Upper lobe of left lung (tissue), 4 donors: ENCODE measurements around the gene RFX1.

ENCODE experiments used
- POLR2A ChIP-seq, 4 donors: fragments of 450-650 bp; IDR thresholded peaks; one replicate each; pipeline ENCODE4 v1.5.1; 2016 to 2017; ENCODE audit warnings: antibody characterized with exemption in 4 of 4, mild to moderate bottlenecking in 2 of 4
- POLR2AphosphoS5 ChIP-seq, 2 donors: sonication (generic); formaldehyde crosslinking; IDR thresholded peaks; one replicate each; pipeline ENCODE4 v1.5.1; 2017; ENCODE audit warnings: antibody characterized with exemption in 2 of 2
- TF ChIP-seq, protein P1 (sequence below), 6 experiments: fragments of 450-650 bp in 4 of 6; fragments of 200-600 bp in 2 of 6; sonication (generic) in 2 of 6; IDR thresholded peaks; one replicate each; pipeline ENCODE4 v1.5.1; 2016 to 2019; ENCODE audit warnings: antibody characterized with exemption in 6 of 6

DNA sequence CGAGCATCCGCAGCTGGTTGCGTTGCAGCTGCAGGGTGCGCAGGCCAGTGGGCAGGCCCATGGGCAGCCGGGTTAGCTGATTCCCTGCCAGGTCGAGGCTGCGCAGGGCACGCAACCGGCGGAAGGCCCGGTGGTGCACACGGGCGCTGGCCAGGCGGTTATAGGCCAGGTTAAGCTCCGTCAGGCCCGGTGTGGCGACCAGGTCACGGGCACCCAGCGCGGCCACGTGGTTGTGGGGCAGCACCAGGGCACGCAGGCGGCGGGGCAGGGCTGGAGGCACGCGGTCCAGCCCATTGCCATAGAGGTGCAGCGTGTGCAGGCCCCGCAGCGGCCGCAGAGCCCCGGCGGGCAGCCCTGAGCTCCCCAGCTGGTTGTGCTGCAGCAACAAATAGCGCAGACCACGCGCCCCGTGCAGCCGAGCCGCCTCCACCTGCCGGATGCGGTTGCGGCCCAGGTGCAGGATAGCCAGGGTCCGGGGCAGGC lies 73.2 kb downstream of the RFX1 start:
- TF ChIP-seq POLR2A (IDR thresholded peaks at IDR 0.05) (no peak), POLR2AphosphoS5 (IDR thresholded peaks at IDR 0.05) (no peak)
- TF ChIP-seq, protein P1, sequence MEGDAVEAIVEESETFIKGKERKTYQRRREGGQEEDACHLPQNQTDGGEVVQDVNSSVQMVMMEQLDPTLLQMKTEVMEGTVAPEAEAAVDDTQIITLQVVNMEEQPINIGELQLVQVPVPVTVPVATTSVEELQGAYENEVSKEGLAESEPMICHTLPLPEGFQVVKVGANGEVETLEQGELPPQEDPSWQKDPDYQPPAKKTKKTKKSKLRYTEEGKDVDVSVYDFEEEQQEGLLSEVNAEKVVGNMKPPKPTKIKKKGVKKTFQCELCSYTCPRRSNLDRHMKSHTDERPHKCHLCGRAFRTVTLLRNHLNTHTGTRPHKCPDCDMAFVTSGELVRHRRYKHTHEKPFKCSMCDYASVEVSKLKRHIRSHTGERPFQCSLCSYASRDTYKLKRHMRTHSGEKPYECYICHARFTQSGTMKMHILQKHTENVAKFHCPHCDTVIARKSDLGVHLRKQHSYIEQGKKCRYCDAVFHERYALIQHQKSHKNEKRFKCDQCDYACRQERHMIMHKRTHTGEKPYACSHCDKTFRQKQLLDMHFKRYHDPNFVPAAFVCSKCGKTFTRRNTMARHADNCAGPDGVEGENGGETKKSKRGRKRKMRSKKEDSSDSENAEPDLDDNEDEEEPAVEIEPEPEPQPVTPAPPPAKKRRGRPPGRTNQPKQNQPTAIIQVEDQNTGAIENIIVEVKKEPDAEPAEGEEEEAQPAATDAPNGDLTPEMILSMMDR (IDR thresholded peaks at IDR 0.05): no peak
